ENCODE results near the gene DNAJC6.

Gene DNAJC6

DNA sequence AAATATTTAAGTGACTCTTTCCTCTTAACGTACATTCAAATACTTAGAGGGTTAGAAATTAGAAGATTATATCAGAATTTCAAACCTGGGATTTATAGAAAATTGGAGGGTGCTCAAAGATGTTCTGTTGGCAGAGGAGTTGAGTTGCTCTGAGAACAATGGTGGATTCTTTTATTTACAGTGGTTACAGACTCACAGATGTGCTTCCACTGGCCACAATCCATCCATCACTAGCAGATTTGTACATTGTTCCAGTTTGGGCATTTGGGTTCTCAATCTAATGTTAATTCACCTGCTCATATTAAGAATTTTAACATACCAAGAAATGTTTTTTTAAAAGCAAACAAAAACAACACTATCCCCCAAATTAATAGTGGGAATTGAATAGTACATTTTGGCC is 23.5 kb downstream of the DNAJC6 start:
- Histone ChIP-seq H3K4me3 (IDR thresholded peaks at IDR 0.05; ENCODE audit: insufficient read depth, low read depth, low read length) (no peak overlapping the region), H3K79me2 (ENCODE audit: insufficient read depth, low read depth) (no peaks in the 10 kb centered on the region)

DNA sequence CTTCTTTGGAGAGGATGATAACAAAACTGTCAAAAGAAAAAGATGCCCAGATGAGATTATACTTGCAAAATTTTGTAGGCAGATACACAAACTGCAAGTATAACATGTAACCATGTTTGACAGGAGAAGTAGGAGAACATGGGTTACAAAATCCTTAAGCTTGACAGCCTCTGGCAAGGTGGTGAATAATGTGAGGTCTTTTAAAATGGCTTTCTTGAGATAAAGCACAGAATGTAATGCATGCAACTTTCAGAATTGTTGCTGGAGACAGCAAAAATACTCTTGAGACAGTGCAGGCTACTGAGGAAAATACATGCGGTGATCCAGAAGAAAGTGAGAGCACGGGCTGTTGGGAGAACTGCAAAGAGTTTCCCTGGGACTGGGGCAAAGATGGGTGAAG is 24.7 kb downstream of the DNAJC6 start:
- Histone ChIP-seq H2AFZ (ENCODE audit: low read depth) (no peak overlapping the region), H3K27me3 (ENCODE audit: insufficient read depth, low read depth) (no peaks in the 10 kb centered on the region), H3K79me2 (ENCODE audit: insufficient read depth, low read depth) (no peaks in the 10 kb centered on the region), H3K36me3 (ENCODE audit: insufficient read depth) (no peaks in the 10 kb centered on the region), H3K9ac (no peak overlapping the region), H3K27ac (no peak overlapping the region), H3K4me2 (no peak overlapping the region), H4K20me1 (ENCODE audit: insufficient read depth) (no peaks in the 10 kb centered on the region), H3K4me1 (ENCODE audit: low read depth, poor library complexity, severe bottlenecking) (no peaks in the 10 kb centered on the region), H3K4me3 (IDR thresholded peaks at IDR 0.05; ENCODE audit: insufficient read depth, low read depth, low read length) (no peak overlapping the region)
- TF ChIP-seq, protein P1, sequence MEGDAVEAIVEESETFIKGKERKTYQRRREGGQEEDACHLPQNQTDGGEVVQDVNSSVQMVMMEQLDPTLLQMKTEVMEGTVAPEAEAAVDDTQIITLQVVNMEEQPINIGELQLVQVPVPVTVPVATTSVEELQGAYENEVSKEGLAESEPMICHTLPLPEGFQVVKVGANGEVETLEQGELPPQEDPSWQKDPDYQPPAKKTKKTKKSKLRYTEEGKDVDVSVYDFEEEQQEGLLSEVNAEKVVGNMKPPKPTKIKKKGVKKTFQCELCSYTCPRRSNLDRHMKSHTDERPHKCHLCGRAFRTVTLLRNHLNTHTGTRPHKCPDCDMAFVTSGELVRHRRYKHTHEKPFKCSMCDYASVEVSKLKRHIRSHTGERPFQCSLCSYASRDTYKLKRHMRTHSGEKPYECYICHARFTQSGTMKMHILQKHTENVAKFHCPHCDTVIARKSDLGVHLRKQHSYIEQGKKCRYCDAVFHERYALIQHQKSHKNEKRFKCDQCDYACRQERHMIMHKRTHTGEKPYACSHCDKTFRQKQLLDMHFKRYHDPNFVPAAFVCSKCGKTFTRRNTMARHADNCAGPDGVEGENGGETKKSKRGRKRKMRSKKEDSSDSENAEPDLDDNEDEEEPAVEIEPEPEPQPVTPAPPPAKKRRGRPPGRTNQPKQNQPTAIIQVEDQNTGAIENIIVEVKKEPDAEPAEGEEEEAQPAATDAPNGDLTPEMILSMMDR (conservative IDR thresholded peaks at IDR 0.05; ENCODE audit: low read depth, low read length), result no peak

More for the DNA sequence above, 23.5 kb downstream of the DNAJC6 start:
- no peaks in the 10 kb centered on the region for H3K4me1 ChIP-seq (ENCODE audit: low read depth, poor library complexity, severe bottlenecking)
- H3K9ac ChIP-seq, result no peak overlapping the region
- no peaks in the 10 kb centered on the region for H4K20me1 ChIP-seq (ENCODE audit: insufficient read depth)
- H2AFZ ChIP-seq (ENCODE audit: low read depth), result no peak overlapping the region
- TF ChIP-seq, protein P1 (conservative IDR thresholded peaks at IDR 0.05; ENCODE audit: low read depth, low read length), result no peak
- no peak overlapping the region for H3K27ac ChIP-seq
- no peaks in the 10 kb centered on the region for H3K36me3 ChIP-seq (ENCODE audit: insufficient read depth)
- H3K4me2 ChIP-seq, result no peak overlapping the region
- no peaks in the 10 kb centered on the region for H3K27me3 ChIP-seq (ENCODE audit: insufficient read depth, low read depth)

DNA sequence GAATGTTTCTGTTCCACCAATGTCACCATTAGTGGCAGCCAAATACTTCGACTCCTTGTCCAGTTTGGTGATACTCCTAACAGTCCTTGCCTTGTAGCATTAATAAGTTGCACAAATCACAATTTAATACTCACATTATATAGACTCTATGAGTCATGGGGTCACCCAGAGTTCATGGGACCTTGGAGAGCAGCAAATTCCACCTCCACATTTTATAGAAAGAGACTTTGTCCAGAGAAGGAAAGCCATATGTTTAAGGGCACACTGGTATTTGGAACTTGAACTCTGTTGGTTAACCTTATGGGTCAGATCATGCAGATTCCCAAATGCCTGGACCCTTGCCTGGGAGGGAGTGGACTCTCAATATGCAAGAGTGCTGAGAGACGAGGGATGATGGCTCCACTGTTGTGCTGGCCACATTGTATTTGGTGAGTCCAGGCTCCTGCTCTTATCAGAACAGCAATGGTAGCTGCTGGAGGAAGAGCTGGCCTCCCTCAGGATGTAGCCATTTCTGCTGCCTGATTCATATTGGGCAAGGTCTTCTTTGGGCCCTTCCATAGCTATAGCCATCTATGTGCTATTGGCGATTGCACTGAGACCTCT is 30.6 kb downstream of the DNAJC6 start:
- TF ChIP-seq, protein P1 (conservative IDR thresholded peaks at IDR 0.05; ENCODE audit: low read depth, low read length), result no peak

DNA sequence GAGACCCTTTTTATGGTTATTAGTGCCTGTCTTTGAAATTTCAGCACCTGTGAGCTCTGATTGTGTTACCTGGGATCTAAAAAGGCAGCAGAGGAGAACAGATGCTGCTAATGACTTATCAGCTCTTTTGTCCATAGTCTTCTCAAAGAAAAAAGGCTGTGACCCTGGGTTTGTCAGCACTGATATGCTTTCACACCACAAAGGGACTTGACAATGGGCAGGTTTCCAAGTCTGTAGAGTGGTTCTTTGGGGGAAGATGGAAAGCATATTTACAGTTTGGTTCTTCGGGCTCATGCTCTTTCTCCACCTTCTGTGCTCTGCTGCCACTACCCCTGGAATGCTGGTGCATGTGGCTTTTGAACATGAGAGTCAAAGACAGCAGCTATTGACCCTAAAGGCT is 32.0 kb downstream of the DNAJC6 start:
- H3K4me2 ChIP-seq, result no peak overlapping the region
- TF ChIP-seq, protein P1 (conservative IDR thresholded peaks at IDR 0.05; ENCODE audit: low read depth, low read length), result no peak
- no peaks in the 10 kb centered on the region for H4K20me1 ChIP-seq (ENCODE audit: insufficient read depth)
- no peaks in the 10 kb centered on the region for H3K4me1 ChIP-seq (ENCODE audit: low read depth, poor library complexity, severe bottlenecking)
- no peaks in the 10 kb centered on the region for H3K27me3 ChIP-seq (ENCODE audit: insufficient read depth, low read depth)
- no peaks in the 10 kb centered on the region for H3K79me2 ChIP-seq (ENCODE audit: insufficient read depth, low read depth)
- H3K36me3 ChIP-seq (ENCODE audit: insufficient read depth), result no peaks in the 10 kb centered on the region
- H3K9ac ChIP-seq, result no peak overlapping the region
- H3K27ac ChIP-seq, result no peak overlapping the region
- H2AFZ ChIP-seq (ENCODE audit: low read depth), result no peak overlapping the region
- H3K4me3 ChIP-seq (IDR thresholded peaks at IDR 0.05; ENCODE audit: insufficient read depth, low read depth, low read length), result no peak overlapping the region

More for the DNA sequence above, 30.6 kb downstream of the DNAJC6 start:
- no peak overlapping the region for H3K4me2 ChIP-seq
- no peaks in the 10 kb centered on the region for H4K20me1 ChIP-seq (ENCODE audit: insufficient read depth)
- H3K27ac ChIP-seq, result no peak overlapping the region
- no peaks in the 10 kb centered on the region for H3K36me3 ChIP-seq (ENCODE audit: insufficient read depth)
- no peak overlapping the region for H3K4me3 ChIP-seq (IDR thresholded peaks at IDR 0.05; ENCODE audit: insufficient read depth, low read depth, low read length)
- H3K4me1 ChIP-seq (ENCODE audit: low read depth, poor library complexity, severe bottlenecking), result no peaks in the 10 kb centered on the region
- H3K79me2 ChIP-seq (ENCODE audit: insufficient read depth, low read depth), result no peaks in the 10 kb centered on the region
- no peak overlapping the region for H3K9ac ChIP-seq
- H2AFZ ChIP-seq (ENCODE audit: low read depth), result no peak overlapping the region
- H3K27me3 ChIP-seq (ENCODE audit: insufficient read depth, low read depth), result no peaks in the 10 kb centered on the region

All from KMS-11 (cell line).